Osteoblast (primary cell): ENCODE data around the gene CRADD. TPM values are rescaled to one million over a fixed set of nuclear protein-coding genes. Genes with fewer than 3 reads are reported as not detected.

Experiments
- DNase-seq: peaks from one replicate; pipeline ENCODE4 v3.0.0; 2011; ENCODE audit warnings: low spot score, mixed read lengths; ENCODE audit not compliant: insufficient read length; ENCODE audit errors: missing footprints
- H2AFZ ChIP-seq: 2 replicates; pipeline ENCODE4 v1.6.0; 2011; ENCODE audit warnings: mild to moderate bottlenecking, low read length
- H3K27ac ChIP-seq: 2 replicates; pipeline ENCODE4 v1.5.1; 2011; ENCODE audit warnings: mild to moderate bottlenecking, low read depth, low read length, moderate library complexity
- H3K27me3 ChIP-seq: 2 replicates; pipeline ENCODE4 v1.6.0; 2012; ENCODE audit warnings: mild to moderate bottlenecking, control low read depth, inconsistent platforms, low read length, moderate library complexity; ENCODE audit not compliant: insufficient read depth
- H3K36me3 ChIP-seq: 2 replicates; pipeline ENCODE4 v1.5.1; 2011; ENCODE audit warnings: mild to moderate bottlenecking, low read length, control low read depth, moderate library complexity; ENCODE audit not compliant: insufficient read depth
- H3K4me1 ChIP-seq: 2 replicates; pipeline ENCODE4 v1.5.1; 2011; ENCODE audit warnings: mild to moderate bottlenecking, low read length, control low read depth, moderate library complexity; ENCODE audit not compliant: insufficient read depth
- H3K4me2 ChIP-seq: 2 replicates; pipeline ENCODE4 v1.6.0; 2011; ENCODE audit warnings: mild to moderate bottlenecking, low read length; ENCODE audit not compliant: insufficient read depth
- H3K4me3 ChIP-seq: fragments of 200-600 bp; sonication (generic); 3 replicates; pipeline ENCODE4 v1.5.1; 2012; ENCODE audit warnings: mild to moderate bottlenecking, low read length, inconsistent platforms; ENCODE audit not compliant: insufficient read depth
- H3K79me2 ChIP-seq: 2 replicates; pipeline ENCODE4 v1.6.0; 2012; ENCODE audit warnings: mild to moderate bottlenecking, low read length, control low read depth, inconsistent platforms; ENCODE audit not compliant: insufficient read depth
- H3K9me3 ChIP-seq: 2 replicates; pipeline ENCODE4 v1.5.1; 2011; ENCODE audit warnings: low read depth, low read length, control low read depth
- H4K20me1 ChIP-seq: 2 replicates; pipeline ENCODE4 v1.6.0; 2012; ENCODE audit warnings: mild to moderate bottlenecking, low read length, control low read depth; ENCODE audit not compliant: insufficient read depth
- total RNA-seq: library from RNA; depleted of rRNA; stranded (reverse); fragments of >200 nt; gene quantifications from 2 replicates; pipeline ENCODE4 v1.2.3, GENCODE V29; 2012
- TF ChIP-seq, protein P1 (sequence below): IDR thresholded peaks from 2 replicates; pipeline ENCODE4 v1.5.1; 2011; ENCODE audit warnings: mild to moderate bottlenecking, low read depth, low read length, moderate library complexity; ENCODE audit errors: extremely low read depth

The CRADD gene
- total RNA-seq, 1 donor, result 15.6 TPM

DNA sequence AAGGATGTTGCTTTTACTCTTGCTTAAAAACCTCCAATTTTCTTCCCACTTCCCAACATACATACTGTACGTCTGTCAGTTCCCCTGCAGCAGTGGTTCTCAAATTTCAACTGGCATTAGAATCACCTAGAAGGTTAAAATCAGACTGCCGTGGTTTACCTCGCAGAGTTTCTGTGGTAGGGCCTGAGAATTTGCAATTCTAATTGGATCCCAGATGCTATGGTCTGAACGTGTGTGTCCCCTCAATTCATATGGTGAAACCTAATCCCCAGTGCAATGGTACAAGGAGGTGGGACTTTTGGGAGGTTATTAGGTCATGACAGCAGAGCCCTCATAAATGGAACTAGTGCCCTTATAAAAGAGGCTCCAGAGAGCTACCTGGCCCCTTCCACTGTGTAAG is 226.9 kb downstream of the CRADD start:
- H3K27me3 ChIP-seq, result no peaks in the 10 kb centered on the region
- H3K27ac ChIP-seq, result no peak overlapping the region
- peaks cover 6% of the 10 kb centered on the region for H3K4me1 ChIP-seq
- no peak for DNase-seq
- no peaks in the 10 kb centered on the region for H4K20me1 ChIP-seq
- H3K79me2 ChIP-seq, result no peaks in the 10 kb centered on the region
- TF ChIP-seq, protein P1, sequence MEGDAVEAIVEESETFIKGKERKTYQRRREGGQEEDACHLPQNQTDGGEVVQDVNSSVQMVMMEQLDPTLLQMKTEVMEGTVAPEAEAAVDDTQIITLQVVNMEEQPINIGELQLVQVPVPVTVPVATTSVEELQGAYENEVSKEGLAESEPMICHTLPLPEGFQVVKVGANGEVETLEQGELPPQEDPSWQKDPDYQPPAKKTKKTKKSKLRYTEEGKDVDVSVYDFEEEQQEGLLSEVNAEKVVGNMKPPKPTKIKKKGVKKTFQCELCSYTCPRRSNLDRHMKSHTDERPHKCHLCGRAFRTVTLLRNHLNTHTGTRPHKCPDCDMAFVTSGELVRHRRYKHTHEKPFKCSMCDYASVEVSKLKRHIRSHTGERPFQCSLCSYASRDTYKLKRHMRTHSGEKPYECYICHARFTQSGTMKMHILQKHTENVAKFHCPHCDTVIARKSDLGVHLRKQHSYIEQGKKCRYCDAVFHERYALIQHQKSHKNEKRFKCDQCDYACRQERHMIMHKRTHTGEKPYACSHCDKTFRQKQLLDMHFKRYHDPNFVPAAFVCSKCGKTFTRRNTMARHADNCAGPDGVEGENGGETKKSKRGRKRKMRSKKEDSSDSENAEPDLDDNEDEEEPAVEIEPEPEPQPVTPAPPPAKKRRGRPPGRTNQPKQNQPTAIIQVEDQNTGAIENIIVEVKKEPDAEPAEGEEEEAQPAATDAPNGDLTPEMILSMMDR, result no peak
- no peaks in the 10 kb centered on the region for H3K9me3 ChIP-seq
- no peak overlapping the region for H3K4me2 ChIP-seq
- no peak overlapping the region for H3K4me3 ChIP-seq
- H2AFZ ChIP-seq, result no peak overlapping the region
- H3K36me3 ChIP-seq, result no peaks in the 10 kb centered on the region

DNA sequence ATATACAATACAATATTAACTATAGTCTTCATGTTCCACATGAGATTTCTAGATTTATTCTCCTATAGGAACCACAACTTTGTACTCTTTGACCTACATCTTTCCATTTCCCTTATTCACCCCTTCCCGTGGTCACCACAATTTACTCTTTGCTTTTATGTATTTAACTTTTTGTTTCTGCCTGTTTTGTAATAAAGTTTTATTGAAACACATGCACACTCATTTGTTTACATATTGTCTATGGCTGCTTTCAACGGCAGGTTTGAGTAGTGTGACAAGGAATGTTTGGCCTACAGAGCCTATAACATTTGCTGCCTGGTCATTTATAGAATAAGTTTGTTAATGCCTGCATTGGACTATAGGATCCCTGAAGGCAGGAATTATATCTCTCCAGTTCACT is 231.1 kb downstream of the CRADD start:
- no peak for DNase-seq
- Histone ChIP-seq H3K4me2 (no peak overlapping the region), H3K36me3 (no peaks in the 10 kb centered on the region), H3K27ac (no peak overlapping the region), H3K79me2 (no peaks in the 10 kb centered on the region), H3K9me3 (no peaks in the 10 kb centered on the region), H3K4me3 (no peak overlapping the region), H3K27me3 (no peaks in the 10 kb centered on the region), H2AFZ (no peak overlapping the region), H4K20me1 (no peaks in the 10 kb centered on the region), H3K4me1 (peaks cover 16% of the 10 kb centered on the region)
- TF ChIP-seq, protein P1, result no peak

GRCh38 chr12:93908846-93909567 is 231.8 kb downstream of the CRADD start:
- no peaks in the 10 kb centered on the region for H4K20me1 ChIP-seq
- peaks cover 21% of the 10 kb centered on the region for H3K4me1 ChIP-seq
- no peak overlapping the region for H3K27ac ChIP-seq
- no peaks in the 10 kb centered on the region for H3K79me2 ChIP-seq
- no peak for DNase-seq
- H3K4me2 ChIP-seq, result peak overlapping the region; percentile 22
- no peaks in the 10 kb centered on the region for H3K27me3 ChIP-seq
- H3K36me3 ChIP-seq, result no peaks in the 10 kb centered on the region
- H3K4me3 ChIP-seq, result no peak overlapping the region
- H3K9me3 ChIP-seq, result no peaks in the 10 kb centered on the region
- H2AFZ ChIP-seq, result peak overlapping the region; percentile 17
- TF ChIP-seq, protein P1, result no peak

DNA sequence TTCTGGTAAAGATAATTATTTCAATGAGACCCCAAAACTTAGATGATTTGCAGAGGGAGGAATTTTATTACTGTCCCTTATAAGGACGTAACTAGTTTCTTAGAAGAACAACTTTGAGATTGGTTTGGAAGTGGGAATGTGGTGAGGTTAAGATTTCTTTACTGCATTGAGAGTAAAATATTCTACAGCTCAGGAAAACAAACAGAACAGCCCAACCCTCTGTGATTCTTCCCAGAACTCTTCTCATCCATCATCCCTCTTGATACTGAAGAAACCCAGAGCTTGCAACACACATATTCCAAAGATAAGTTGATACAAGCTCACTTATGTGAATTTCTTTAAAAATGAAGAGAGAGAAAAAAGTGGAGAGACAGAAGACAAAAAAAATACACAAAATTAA is 234.2 kb downstream of the CRADD start:
- Histone ChIP-seq H4K20me1 (no peaks in the 10 kb centered on the region), H2AFZ (no peak overlapping the region), H3K9me3 (no peaks in the 10 kb centered on the region), H3K4me1 (peaks cover 32% of the 10 kb centered on the region), H3K27me3 (no peaks in the 10 kb centered on the region), H3K27ac (no peak overlapping the region), H3K79me2 (no peaks in the 10 kb centered on the region), H3K4me3 (no peak overlapping the region), H3K4me2 (no peak overlapping the region), H3K36me3 (no peaks in the 10 kb centered on the region)
- no peak for DNase-seq
- TF ChIP-seq, protein P1, result no peak
